GM08714 (cell line): ENCODE results near the gene FAM131C.

ENCODE experiments used
- H3K4me3 ChIP-seq: fragments of 200-500 bp; sonication (Bioruptor generic); 2 replicates; pipeline ENCODE4 v1.5.1; 2014; ENCODE audit warnings: mild to moderate bottlenecking, low read length, inconsistent platforms
- ZNF274 ChIP-seq: IDR thresholded peaks from 2 replicates; pipeline ENCODE4 v1.6.1; 2012; ENCODE audit warnings: mild to moderate bottlenecking, low read depth, low read length

FAM131C gene

DNA sequence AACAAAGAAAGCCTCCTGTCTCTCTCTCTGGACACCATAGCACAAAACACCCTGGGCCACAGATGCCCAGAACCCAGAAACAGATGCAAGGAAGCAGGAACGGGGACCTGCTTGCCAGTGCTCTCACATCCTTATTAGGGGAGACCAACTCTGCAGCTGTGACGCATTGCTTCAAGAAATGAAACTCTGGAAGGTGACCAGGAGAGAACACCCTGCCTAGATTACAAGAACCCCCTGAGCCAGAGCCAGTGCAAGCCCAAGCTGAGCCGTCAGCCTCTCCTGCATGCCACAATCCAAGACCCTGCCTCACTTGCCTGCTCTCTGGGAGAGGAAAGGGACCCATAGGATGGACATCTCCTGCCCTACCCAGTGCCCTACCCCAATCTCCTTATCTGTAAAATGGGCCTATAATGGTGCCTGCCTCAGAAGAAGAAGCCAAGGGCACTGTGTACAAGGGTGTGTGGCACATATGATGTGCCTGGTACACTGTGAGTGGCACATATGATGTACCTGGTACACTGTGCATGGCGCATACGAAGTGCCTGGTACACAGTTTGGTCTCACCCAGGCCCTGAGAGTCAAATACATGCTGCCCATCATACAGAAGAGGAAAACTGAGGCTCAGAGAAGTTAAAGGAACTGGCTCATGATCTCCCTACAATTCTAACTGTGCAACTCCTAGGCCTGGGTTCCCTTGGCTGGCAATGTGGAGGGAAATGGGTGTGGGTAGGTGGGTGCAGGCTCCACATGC is 16.8 kb upstream of the FAM131C start:
- TF ChIP-seq ZNF274 = no peak
- no peak overlapping the region for H3K4me3 ChIP-seq

DNA sequence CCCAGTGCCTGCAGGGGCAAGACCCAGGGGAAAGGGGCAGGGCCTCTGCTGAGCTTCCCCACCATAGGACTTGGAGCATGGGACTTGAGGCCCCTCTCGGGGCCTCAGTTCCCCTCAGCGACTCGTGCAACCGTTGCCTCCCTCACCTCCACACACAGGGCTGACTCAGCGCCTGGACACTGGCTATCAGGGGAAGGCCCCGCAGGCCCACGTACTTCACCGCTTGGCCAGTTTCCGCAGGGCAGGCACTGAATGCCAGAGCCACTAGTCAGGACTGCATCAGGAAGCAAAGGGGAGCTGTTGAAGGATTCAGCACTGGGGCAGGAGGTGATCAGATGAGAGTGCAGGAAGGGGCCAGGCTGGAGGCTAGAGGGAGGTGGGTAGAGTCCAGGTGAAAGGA is 15.5 kb upstream of the FAM131C start:
- H3K4me3 ChIP-seq = no peak overlapping the region
- TF ChIP-seq ZNF274 = no peak

DNA sequence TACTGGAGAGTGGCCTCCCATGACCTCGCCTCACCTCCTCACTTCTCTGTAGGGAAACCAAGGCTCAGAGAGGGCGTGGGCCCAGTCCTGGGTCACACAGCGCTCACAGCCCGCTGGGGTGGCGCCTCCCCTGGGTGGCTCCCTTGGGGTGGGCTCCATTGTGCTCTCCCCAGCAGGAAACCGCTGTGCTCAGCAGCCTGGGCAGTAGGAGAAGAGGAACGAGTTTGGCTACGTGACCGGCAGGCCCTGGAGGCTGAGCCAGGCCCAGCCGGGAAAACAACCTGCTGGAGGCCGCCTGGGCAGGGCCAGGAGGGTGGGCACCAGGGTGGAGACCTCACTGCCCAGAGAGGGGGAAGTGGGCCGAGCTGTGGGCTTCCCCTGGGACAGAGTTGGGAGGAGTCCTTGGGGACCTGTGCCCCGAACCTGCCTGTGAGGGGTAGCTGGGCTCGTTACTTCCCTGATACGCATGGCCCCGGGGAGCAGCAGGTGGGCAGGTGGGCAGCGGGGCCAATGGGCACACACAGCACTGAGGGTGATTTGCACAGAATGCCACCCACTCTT is 15.0 kb upstream of the FAM131C start:
- TF ChIP-seq ZNF274 = no peak
- no peak overlapping the region for H3K4me3 ChIP-seq

- TF ChIP-seq ZNF274 = no peak
- no peak overlapping the region for H3K4me3 ChIP-seq
Measured at GRCh38 chr1:16087733-16088132, 14.3 kb upstream of the FAM131C start.

- no peak overlapping the region for H3K4me3 ChIP-seq
- no peak for TF ChIP-seq ZNF274
Measured at GRCh38 chr1:16085522-16085921, 12.1 kb upstream of the FAM131C start.

DNA sequence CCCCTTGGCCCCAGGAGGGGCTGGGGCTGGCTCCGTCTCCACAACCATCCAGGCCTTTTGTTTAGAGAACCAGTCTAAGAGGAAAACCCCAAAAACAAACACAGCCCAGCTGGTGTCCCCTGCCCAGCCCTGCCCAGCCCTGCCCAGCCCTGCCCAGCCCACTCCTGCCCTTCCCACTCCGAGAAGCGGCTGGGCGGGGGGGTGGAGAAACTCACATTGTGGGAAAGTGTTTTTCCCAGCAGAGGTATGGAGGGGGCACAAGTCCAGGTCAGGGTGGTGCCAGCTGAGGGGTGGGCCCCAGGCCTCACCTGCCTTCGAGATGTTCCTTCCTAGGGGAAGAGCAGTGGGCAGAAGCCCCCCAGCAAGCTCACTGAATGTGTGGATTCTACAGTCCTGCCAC is 10.0 kb upstream of the FAM131C start:
- H3K4me3 ChIP-seq = no peak overlapping the region
- TF ChIP-seq ZNF274 = no peak

DNA sequence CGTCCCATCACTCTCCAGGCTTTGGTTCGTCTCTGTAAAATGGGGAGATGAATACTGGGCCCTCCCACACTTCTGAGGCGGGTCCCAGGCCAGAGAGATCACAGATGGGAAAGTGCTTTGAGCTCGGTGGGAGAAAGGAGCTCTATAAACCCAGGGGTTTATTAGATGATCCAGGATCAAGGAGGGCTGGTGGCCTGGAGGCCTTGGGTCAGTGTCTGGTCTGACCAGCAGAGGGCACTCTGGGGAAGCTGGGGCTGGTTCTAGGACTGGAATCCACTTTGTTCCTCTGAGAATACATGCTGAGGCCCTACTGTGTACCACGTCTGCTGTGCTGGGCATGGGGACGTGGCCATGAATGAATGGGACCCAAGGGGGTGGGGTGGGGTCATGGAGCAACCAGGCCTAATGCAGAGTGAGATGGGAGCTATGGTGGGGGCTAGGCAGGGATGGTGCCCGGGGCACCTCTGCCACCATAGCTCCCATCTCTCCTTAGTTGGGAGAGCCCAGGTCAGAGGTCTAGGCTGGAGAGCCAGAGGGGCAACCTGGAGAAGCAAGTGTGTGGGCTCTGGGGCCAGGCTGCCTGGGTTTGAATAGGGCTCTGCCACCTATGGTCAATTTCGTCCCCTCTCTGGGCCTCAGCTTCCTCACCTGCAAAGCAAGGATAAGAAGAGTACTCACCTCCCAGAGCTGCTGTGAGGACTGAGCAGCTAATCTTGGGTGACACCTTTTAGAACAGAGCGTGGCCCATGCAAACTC is 9.0 kb upstream of the FAM131C start:
- H3K4me3 ChIP-seq = no peak overlapping the region

GRCh38 chr1:16081636-16082035 is 8.2 kb upstream of the FAM131C start:
- no peak for TF ChIP-seq ZNF274

More for the DNA sequence above, 9.0 kb upstream of the FAM131C start:
- TF ChIP-seq ZNF274 = no peak

DNA sequence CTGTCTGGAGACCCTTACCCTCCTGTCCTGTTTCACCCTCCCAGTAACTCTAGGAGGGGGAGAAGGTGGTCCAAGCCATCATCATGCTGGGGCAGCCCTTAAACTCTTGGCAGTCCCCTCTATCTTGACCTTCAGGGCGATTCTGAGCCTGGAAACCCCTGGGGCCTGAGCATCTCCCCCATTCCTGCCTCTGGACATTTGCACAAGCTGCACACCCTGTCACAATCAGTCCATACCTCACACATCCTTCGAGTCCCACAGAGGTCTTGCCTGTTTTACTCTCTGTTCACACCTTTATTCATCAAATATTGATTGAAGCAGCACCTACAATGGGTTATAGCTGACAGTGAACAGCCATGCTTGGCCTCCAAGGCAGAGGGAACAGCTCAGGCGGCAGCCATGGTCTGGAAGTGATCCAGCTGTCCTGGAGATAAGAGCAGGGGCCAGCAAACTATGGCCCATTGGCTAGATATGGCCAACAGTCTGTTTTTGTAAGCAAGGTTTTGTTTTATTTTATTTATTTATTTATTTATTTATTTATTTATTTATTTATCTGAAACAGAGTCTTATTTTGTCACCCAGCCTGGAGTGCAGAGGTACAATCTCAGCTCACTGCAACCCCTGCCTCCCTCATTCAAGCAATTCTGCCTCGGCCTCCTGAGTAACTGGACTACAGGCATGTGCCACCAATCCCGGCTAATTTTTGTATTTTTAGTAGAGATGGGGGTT is 7.1 kb upstream of the FAM131C start:
- TF ChIP-seq ZNF274 = no peak
- no peak overlapping the region for H3K4me3 ChIP-seq

More at GRCh38 chr1:16081636-16082035, 8.2 kb upstream of the FAM131C start:
- H3K4me3 ChIP-seq = no peak overlapping the region

GRCh38 chr1:16078925-16079656 is 5.6 kb upstream of the FAM131C start:
- no peak for TF ChIP-seq ZNF274
- H3K4me3 ChIP-seq = no peak overlapping the region

DNA sequence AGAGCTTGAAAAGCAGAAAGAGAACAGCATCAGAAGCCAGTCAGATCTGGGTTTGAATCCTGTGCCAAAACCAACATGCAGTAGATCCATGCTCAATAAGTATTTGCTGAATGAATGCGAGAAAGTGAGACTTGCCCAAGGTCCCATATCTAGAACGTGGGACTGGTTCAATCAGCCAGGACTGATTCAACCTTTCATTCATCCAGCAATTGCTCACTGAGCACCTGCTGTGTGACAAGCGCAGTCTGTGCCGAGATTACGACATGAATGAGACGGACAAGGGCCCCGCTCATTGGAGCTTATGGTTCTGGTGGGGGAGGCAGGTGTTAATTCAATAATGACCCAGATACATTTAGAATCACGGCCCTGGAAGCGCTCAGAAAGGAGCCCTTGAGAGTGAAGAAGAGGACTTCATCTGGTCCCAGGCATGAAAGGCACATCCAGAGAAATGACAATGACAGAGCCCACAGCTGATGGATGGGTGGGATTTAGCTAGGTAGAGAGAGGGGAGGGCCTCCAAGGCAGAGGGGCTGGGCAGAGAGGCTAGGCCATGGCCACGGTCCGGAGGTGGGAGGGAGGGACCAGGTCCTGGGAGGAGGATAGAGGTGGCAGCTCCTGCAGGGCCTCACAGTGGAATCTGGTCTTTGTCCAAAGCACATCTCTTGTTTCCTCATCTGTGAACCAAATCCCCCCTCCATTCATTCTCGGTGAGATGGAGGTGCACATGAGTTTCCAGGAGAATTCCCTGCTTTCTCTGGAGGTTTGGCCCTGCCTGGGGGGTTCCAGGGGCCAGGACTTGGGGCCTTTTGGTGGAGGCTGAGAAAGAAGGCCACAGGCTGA is 4.2 kb upstream of the FAM131C start:
- TF ChIP-seq ZNF274 = no peak
- no peak overlapping the region for H3K4me3 ChIP-seq

GRCh38 chr1:16076865-16077238 is 3.4 kb upstream of the FAM131C start:
- no peak for TF ChIP-seq ZNF274
- no peak overlapping the region for H3K4me3 ChIP-seq
